Fibroblast of skin of left biceps (primary cell): Measurements from ENCODE around the gene MT1H.

Experiments used
- DNase-seq, 2 experiments: peaks; one replicate each; pipeline ENCODE4 v3.0.0-alpha.2; 2013; ENCODE audit warnings: low read depth in 2 of 2

The MT1H gene

DNA sequence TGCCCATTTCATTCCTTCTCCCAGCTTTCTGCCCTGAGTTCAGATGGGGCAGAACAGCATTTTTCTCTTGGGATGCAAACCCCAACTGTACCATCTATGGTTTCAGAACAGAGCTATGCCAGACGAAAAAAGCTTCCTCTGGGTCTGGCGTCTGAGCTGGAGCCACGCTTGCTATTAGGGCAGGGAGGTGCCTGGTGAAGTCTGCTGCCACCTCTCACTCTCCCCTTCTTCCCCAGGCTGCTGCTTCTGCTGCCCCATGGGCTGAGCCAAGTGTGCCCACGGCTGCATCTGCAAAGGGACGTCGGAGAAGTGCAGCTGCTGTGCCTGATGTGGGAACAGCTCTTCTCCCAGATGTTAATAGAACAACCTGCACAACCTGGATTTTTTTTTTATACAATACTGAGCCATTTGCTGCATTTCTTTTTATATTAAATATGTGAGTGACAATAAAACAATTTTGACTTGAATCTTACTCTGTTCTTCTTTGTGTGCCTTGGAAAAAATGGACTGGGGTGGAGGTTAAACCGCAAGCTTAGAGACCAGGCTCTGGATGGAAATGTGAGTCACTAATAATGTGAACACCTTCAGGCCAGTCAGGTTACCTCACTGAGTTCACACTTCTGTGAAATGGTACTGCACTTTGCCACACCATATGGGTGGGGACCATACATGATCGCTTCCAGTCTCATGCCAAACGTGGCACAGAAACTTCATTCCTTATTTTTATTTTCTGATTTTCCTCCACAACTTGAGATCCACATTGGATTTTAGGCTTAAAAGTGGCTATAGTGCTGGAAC lies 32.8 kb upstream of the MT1H start:
- DNase-seq, result no peak

DNA sequence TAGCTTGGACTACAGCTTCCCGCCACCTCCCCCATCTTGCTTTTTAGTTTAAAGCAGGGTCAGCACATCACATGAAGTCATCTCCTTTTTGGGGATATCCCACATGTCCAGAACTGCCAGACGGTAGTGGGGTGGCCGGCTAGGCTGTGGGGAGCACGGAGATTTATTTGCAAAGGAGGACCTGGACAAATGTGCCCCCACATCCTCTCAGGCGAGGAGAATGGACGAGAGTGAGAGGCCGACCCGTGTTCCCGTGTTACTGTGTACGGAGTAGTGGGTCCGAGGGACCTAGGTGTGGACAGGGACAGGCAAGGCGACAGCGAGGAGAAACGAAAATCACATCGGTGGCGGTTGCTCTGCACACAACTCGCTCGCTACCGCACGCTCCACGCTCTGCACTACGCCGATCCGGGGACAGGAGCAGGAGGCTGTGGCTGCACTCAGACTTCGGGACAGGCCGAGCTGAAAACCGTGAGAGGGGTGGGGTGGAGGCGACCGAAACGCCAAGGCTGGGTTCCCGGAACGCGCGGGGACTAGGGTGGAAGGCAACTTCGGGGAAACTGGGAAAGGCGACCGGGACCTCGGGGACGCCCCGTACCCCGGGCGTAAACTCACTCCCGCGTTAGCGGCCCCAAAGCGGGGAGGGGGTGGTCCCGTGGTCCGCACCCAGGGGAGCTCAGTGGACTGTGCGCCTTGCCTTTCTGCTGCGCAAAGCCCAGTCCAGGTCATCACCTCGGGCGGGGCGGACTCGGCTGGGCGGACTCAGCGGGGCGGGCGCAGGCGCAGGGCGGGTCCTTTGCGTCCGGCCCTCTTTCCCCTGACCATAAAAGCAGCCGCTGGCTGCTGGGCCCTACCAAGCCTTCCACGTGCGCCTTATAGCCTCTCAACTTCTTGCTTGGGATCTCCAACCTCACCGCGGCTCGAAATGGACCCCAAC lies 31.5 kb upstream of the MT1H start, which contains the start of gene MT1A:
TSS of gene MT1A (plus strand) at position 853 of the 937 bp plus-strand sequence. CDS start at position 926, 73 bp downstream.
- no peak for DNase-seq

DNA sequence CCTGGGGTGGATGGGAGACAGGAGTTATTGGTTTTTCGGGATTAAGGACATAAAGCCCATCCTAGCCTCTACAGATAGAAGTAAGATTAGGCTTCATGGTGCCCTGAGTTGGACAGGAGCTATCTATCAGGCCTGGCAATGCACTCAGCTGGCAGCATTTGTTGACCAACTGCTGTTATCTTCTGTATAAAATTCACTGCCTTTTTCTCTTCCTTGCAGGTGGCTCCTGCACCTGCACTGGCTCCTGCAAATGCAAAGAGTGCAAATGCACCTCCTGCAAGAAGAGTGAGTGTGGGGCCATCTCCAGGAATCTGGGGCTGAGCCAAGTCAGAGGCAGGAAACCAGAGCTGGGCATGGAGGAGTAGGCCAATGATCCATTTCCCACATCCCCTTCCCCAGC lies 30.6 kb upstream of the MT1H start:
- DNase-seq, result no peak

DNA sequence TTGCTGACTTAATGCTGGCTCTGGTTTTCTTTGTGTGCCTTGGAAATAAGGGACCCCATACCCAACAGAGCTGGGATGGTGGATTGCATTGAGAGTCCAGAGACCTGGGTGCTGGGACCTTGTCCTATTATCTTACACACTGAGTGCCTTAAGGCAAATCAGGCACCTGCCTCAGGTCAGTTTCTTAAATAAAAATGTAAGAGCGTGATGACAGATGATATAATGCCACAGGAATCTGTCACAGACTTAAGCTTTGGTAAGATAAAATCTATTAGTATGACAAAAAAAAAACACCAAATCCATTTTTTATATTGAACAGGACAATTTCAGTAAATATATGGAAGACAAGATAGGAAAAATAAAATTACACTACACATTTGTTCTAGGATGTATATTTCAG lies 29.5 kb upstream of the MT1H start:
- DNase-seq, result no peak

DNA sequence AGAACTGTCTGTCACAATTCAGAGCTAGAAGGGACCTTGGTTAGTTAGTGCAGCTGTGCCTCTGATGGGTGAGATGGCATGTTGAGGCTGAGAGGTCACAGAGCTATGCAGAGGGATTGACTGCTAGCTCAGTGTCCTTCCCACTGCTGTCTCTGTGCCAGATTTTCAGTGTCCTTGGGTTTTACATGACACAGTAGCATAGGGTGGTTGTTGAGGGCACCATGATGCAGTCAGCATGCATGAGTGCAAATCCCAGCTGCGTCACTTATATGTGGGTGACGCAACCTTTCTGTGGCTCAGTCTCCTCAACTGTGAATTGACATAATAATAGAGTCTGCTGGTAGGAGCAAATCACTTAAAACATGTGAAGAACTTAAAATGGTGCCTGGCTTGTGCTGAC lies 28.4 kb upstream of the MT1H start:
- no peak for DNase-seq

DNA sequence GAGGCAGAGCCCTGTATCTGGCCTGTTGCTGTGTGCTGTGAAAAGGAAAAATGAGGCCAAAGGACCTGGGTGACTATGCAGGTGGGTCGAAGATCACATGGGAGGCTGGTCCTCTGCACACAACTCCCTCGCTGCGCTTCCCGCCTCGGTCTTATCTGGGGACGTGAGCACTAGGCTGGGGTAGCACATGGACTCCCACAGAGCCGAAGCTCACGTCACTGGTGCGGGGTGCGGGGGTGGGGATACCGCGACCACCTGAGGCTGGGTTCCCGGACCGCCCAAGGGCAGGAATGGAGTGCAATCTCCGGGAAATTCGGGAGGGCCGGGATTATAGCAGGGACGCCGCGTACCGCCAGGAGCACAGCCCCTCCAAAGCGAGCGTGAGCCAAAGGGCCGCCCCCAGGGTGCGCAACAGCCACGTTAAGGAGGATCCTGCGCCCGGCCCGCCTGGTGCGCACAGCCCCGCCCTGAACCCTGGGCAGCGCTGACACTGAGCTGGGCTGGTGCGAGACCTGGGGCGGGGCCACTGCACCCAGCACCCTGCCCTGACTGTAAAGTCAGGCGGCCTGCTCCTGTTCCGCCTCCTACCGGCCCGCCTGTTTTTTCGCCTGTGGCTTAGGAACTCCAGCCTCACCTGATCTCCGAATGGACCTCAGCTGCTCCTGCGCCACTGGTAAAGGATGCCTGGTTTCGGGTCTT lies 26.4 kb upstream of the MT1H start:
- DNase-seq, result no peak

DNA sequence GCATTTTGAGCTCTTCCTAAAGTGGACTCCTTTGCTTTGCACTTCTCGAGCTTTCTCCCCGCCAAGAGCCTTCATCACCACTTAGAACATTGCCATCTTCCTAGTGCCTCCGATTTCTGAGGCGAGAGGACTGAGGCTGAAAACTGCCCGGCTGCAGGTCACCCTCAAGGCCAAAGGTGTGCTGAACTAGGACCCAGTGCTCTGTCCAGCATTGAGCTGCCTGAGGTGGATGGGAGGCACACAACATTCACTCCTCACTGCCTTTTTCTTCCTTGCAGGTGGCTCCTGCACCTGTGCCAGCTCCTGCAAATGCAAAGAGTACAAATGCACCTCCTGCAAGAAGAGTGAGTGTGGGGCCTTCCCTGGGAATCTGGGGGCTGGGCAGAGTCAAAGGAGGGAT lies 25.8 kb upstream of the MT1H start:
- DNase-seq, result no peak

DNA sequence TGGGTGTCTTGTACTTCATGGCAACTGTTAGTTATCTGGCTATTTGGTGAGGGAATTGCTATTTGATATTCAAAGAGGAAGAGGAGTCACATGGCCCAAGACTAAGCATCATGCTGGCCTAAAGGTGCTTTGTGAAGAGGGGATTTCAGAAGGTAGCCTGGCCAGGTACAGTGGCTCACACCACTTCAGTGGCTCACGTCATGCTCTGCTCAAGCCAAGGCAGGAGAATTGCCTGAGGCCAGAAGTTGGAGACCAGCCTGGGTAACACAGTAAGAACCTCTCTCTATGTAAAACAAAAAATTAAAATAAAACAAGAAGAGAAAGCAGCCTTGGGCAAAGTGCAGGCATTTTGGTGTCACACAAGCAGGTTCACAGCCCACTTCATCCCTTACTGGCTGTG lies 24.3 kb upstream of the MT1H start:
- no peak for DNase-seq

DNA sequence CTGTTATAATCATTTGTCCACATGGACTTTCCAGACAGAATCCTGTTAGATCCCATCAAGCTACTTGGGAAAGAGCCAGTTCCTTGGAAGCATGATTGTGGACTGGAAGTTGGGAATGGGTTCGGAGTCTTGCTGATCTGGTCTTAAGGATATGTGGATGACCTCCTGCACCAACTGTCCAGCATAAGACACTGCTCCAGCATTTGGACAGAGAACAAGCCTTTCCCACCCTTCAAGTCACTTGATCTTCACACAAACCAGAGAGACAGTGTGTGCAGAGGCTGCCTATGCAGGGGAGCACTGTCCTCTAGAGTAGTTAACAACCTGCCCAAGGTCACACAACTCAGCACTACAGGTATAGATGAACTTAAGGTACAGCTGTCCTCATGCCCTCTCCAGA lies 23.8 kb upstream of the MT1H start:
- DNase-seq, result no peak

DNA sequence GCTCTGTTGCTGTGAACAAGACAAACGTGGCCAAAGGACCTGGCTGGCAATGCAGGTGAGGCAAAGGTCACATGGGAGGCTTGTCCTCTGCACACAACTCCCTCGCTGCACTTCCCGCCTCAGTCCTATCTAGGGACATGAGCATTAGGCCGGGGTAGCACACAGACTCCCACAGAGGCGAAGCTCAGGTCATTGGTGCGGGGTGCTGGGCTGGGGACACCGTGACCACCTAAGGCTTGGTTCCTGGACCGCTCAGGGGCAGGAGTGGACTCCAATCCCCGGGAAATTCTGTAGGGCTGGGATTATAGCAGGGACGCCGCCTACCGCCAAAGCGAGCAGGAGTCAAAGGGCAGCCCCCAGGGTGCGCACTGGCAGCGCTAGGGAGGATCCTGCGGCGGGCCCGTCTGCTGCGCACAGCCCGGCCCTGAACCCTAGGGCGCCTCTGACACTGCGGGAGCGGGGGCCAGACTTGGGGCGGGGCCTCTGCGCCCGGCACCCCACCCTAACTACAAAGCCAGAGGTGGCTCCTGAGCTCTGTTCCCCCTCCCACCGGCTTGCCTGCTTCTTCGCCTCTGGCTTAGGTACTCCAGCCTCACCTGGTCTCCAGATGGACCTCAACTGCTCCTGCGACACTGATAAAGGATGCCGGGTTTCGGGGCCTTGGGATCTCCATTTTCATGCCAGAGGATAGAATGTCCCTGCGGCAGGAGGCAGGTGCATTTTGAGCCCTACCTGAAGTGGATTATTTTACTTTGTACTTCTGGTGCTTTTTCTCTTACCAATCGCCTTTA lies 21.8 kb upstream of the MT1H start:
- no peak for DNase-seq

DNA sequence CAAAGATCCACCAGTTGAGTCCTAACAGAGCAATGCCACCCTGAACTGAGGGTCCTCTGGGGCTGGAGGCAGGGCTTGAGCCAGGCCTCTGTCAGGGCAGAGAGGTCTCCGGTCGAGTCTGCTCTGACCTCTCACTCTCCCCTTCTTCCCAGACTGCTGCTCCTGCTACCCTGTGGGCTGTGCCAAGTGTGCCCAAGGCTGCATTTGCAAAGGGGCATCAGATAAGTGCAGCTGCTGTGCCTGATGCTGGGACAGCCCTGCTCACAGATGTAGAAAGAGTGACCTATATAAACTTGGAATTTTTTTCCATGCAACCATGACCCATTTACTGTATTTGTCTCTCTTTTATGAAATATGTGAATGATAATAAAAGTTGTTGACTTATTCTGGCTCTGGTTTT lies 20.3 kb upstream of the MT1H start:
- DNase-seq, result no peak

DNA sequence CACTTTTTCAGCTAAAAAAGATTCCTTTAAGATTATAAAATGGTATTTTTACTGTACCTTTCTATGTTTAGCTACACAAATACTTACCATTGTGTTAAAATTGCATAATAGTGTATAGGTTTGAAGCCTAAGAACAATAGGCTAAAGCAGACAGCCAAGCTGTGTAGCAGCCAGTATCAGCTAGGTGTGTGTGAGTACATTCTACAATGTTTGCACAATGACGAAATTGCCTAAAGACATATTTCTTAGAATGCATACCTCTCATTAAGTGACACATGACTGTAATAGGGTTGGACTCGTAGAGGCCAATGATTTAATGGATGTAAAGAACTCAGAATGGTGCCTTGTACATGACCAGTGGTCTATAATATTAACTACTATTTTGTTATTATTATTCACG lies 19.8 kb upstream of the MT1H start:
- no peak for DNase-seq

DNA sequence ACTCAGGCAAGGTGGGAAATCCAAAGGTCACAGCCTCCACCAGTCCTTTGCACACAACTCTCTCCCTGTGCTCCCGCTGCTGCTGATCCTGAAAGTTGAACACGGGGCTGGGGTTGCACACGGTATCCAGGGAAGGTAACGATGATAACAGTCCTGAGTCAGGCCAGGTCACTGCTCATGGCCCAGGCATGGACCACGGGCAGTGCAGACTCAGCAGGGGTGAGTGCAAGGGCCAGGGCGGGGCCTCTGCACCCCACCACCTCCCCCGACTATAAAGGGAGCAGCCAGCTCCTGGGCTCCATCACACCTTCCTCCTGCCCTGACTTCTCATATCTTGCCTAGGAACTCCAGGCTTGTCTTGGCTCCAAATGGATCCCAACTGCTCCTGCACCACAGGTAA lies 18.0 kb upstream of the MT1H start, which contains the start of gene MT1B:
TSS of gene MT1B (plus strand) at position 301 of the 400 bp plus-strand sequence. CDS start at position 369, 68 bp downstream.
- no peak for DNase-seq

DNA sequence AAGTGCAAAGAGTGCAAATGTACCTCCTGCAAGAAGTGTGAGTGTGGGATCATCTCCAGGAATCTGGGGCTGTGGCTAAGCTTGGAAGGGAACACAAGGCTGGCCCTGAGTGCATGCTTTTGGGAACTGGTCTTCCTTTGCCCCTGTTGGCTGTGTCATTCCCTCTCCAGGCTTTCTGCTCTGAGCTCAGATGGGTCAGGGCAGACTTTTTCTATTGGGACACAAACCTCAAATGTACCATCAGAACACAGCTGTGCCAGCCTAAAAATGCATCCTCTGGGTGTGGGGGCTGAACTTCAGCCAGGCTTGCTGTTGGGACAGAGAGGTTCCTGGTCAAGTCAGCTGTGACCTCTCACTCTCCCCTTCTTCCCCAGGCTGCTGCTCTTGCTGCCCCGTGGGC lies 17.0 kb upstream of the MT1H start:
- no peak for DNase-seq

DNA sequence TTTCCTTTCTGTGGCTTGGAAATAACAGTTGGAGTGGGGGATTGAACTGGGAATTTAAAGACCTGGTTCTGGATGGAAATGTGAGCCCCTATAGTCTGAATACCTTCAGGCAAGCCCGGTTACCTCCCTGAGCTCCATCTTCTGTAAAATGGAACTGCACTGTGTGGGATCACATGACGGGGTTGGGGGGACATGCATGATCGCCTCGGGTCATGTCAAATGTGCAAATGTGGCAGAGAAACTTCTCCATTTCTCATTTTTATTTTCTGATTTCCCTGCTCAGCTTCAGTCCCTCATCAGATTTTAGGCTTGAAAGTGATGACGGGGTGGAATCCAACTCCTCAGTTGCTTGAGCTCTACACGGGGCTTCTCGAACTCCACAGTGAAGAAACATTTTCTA lies 16.4 kb upstream of the MT1H start:
- no peak for DNase-seq

DNA sequence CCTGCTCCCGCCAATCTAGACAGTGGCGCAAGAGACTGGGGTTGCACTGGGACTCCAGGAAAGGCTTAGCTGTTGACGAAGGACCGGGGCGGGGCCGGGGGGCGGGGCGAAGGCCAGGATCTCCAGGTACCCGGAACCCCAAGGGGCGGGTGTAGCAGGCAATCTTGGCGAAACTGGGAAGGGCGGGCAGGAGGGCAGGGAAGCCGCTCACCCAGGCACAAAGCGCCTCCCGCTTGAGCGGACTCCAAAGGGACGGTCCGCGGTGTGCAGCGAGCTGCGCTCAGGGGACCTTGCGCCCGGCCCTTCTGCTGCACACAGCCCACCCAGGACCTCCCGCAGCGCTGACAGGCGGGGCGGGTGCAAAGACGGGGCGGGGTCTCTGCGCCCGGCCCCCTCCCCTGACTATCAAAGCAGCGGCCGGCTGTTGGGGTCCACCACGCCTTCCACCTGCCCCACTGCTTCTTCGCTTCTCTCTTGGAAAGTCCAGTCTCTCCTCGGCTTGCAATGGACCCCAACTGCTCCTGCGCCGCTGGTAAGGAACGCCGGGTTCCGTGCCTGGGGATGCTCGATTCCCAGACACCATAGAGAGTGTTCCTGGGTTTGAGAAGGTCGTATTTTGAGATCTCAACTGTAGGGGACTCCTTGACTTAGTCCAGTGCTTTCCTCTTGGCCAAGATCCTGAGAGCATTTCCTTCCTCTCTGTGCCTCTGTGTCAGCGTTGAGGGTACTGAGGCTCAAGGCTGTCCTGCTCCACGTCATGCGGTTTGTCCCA lies 11.9 kb upstream of the MT1H start, which contains the start of gene MT1F:
TSS of gene MT1F (plus strand) at position 405 of the 772 bp plus-strand sequence. CDS start at position 505, 100 bp downstream.
- DNase-seq, result no peak

DNA sequence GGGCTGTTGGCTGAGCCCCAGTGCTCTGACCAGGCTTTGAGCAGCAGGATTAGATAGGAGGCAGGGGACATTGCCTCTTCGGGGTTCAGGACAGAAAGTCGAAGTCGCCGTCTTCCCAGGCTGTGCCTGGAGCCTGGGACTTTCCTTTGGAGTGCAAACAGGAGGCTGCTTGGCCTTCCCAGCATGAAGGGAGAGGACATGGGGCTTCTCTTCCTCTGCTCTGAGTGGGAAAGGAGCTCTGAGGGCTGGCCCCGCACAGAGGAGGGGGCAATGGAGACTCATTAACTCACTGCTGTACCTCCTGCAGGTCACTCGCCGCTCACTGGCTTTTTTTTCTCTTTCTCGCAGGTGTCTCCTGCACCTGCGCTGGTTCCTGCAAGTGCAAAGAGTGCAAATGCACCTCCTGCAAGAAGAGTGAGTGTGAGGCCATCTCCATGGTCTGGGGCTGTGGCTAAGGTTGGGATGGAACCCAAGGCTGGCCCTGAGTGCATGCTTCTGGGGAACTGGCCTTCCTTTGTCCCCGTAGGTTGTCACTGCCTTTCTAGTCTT lies 11.2 kb upstream of the MT1H start:
- DNase-seq, result no peak

DNA sequence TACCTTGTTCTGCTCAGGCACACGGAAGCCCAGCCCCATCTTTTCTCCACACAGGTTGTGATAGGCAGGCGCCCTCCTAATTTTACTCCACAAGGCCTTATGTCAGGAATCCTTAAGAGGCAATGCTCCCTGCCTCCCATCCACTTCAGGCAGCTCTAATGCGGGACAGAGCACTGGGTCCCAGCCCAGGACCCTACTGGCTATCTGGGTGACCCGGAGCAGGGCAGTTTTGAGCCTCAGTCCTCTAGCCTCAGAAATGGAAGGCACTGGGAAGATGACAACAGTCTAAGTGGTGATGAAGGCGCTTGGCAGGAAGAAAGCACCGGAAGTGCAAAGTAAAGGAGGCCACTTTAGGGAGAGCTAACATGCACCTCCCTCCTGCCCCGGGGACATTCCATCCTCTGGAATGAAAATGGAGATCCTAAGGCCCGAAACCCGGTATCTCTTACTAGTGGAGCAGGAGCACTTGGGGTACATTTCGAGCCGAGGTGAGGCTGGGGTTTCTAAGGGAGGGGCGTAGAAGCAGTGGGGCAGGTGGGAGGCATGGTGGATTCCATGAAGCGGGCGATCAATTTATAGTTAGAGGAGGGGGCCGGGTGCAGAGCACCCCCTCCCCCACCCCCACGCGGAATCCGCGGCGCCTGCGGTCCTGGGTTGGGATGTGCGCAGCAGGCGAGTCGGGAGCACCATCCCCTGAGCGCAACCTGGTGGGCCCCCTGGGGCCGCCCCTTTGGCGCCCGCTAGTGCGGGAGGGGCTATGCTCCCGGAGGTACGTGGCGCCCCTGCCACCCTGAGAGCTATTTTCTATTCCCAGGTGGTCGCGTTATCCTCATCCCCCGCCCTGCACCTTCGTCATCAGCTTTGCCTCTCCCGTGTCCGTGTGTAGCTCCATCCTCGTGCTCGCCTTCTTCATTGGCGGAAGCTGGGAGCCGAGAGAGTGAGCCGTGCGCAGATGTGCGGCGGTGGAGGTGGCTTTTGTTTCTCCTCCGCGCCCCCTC lies 7.0 kb upstream of the MT1H start:
- DNase-seq, result no peak

DNA sequence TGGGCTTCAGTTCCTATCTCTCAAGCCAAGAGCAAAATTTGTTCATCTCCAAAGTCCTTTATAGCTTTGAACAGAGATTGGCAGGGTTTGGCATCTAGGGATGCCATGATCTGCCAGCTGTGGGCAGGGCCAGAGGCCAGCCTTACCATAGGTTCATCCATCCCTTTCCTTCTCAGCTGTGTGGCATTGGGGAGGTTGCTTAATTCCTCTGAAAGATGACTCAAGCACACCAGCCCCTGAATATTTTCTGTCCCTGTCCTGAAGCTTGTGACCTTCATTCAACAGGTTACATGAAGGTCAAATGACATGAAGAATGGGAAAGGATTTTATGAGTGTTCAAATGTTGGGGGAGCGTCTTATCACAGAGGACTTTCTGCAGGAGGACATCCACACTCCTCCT lies 5.1 kb upstream of the MT1H start:
- DNase-seq, result no peak
